ENCODE measurements around the gene SESTD1. TPM values are rescaled to one million over a fixed set of nuclear protein-coding genes. Genes with fewer than 3 reads are reported as not detected.

SESTD1 gene
- total and polyA plus RNA-seq, 2 of the 13 experiments (the other 11 are each of a cell fraction or from before 2014, with no cell fraction given) = 74.4 to 101 TPM

GRCh38 chr2:179239195-179239594, 25.4 kb downstream of the SESTD1 start (continued):
- TF ChIP-seq CREB1 (IDR thresholded peaks at IDR 0.05) (no peak), CREB1 (CRISPR knock-in tag; IDR thresholded peaks at IDR 0.05) (peak; percentile 51; the same call in 1 of the 2 replicates), FOXP1 (IDR thresholded peaks at IDR 0.05) (no peak), FOXP1 (CRISPR knock-in tag; IDR thresholded peaks at IDR 0.05) (peak; percentile 43), ZNF709 (CRISPR knock-in tag; IDR thresholded peaks at IDR 0.05) (no peak), RARA (CRISPR knock-in tag; IDR thresholded peaks at IDR 0.05) (peak; percentile 57), ZNF274 (CRISPR knock-in tag; IDR thresholded peaks at IDR 0.05) (no peak), YEATS4 (CRISPR knock-in tag; IDR thresholded peaks at IDR 0.05; ENCODE audit: borderline replicate concordance) (no peak), HNF4A (CRISPR knock-in tag; IDR thresholded peaks at IDR 0.05) (peak; percentile 66), TCF7L2 (IDR thresholded peaks at IDR 0.05; ENCODE audit: low read depth, low read length) (peak; percentile 21; the same call in 1 of the 2 replicates), GATA4 (IDR thresholded peaks at IDR 0.05; ENCODE audit: borderline replicate concordance, low read depth) (peak; percentile 34; the same call in 1 of the 2 replicates), SMARCE1 (IDR thresholded peaks at IDR 0.05; ENCODE audit: borderline replicate concordance) (0 out of 2 replicates have a peak, but pooled peaks have one; percentile 40), ELF3 (CRISPR knock-in tag; IDR thresholded peaks at IDR 0.05) (peak; percentile 98), NR1H2 (CRISPR knock-in tag; IDR thresholded peaks at IDR 0.05; ENCODE audit: borderline replicate concordance, low read depth) (no peak), PPARG (CRISPR knock-in tag; conservative IDR thresholded peaks at IDR 0.05) (peak; percentile 83), NFIC (IDR thresholded peaks at IDR 0.05; ENCODE audit: low read length) (peak; percentile 94; the same call in 1 of the 2 replicates), CEBPG (CRISPR knock-in tag; IDR thresholded peaks at IDR 0.05) (peak; percentile 19; the same call in 1 of the 2 replicates), YEATS2 (CRISPR knock-in tag; IDR thresholded peaks at IDR 0.05; ENCODE audit: borderline replicate concordance) (no peak), SOX13 (IDR thresholded peaks at IDR 0.05) (no peak), SOX13 (CRISPR knock-in tag; conservative IDR thresholded peaks at IDR 0.05 in 1 of 2, IDR thresholded peaks at IDR 0.05 in 1 of 2) (peak in 1 of 2 experiments; percentile 67; a peak in 1 of 4 replicates), EHMT2 (IDR thresholded peaks at IDR 0.05; ENCODE audit: borderline replicate concordance, low read depth, low read length) (no peak), HNF1A (IDR thresholded peaks at IDR 0.05; ENCODE audit: low read depth) (peak; percentile 44; the same call in 1 of the 2 replicates), HNF1A (CRISPR knock-in tag; IDR thresholded peaks at IDR 0.05; ENCODE audit: borderline replicate concordance) (no peak), SOX5 (CRISPR knock-in tag; IDR thresholded peaks at IDR 0.05; ENCODE audit: borderline replicate concordance) (peak; percentile 74; the same call in 1 of the 2 replicates), KDM6A (CRISPR knock-in tag; IDR thresholded peaks at IDR 0.05; ENCODE audit: low read depth) (peak; percentile 37; the same call in 1 of the 2 replicates), ZNF12 (CRISPR knock-in tag; IDR thresholded peaks at IDR 0.05) (no peak), HMGXB3 (CRISPR knock-in tag; IDR thresholded peaks at IDR 0.05; ENCODE audit: borderline replicate concordance) (no peak)

All from HepG2 (cell line).